Pancreas (tissue), 10 donors: ENCODE data around the gene RNU2-63P. TPM values are rescaled to one million over a fixed set of nuclear protein-coding genes. Genes with fewer than 3 reads are reported as not detected.
"Not testable (repeated sequence)": the region's sequence is repeated elsewhere in the genome, so short reads cannot be mapped to it uniquely, and the experiment has no call there.

Experiments
- ATAC-seq, 4 donors: fragments of 200-7000 bp; cut with Tn5 transposase; one replicate each; pipeline versions ENCODE4 v1.8.0 to v1.9.1; 2020; ENCODE audit warnings: mild to moderate bottlenecking in 4 of 4, moderate library complexity in 4 of 4
- DNase-seq, 6 donors: peaks; one replicate each; pipeline ENCODE4 v3.0.0-alpha.2; 2020
- FAIRE-seq: peaks from 2 replicates; lab custom pipeline; 2012; peaks lifted over from hg19 to GRCh38; lab: Jason Lieb, UNC
- H3K27ac ChIP-seq, 4 donors: fragments of 200-600 bp; sonication (generic); 1 replicate in 3 of 4; 2 replicates in 1 of 4; pipeline versions ENCODE4 v1.5.0 to v1.8.0; 2020
- H3K27me3 ChIP-seq, 4 donors: fragments of 200-600 bp; one replicate each; pipeline ENCODE4 v1.8.0; 2021
- H3K36me3 ChIP-seq, 3 donors: fragments of 200-600 bp; sonication (generic) in 1 of 3; one replicate each; pipeline versions ENCODE4 v1.5.0 to v1.8.0; 2020 to 2021
- H3K4me1 ChIP-seq, 3 donors: fragments of 200-600 bp; one replicate each; pipeline ENCODE4 v1.8.0; 2021
- H3K4me3 ChIP-seq, 4 donors: fragments of 200-600 bp; sonication (generic) in 2 of 4; one replicate each; pipeline versions ENCODE4 v1.5.0 to v1.8.0; 2020 to 2021
- H3K9me3 ChIP-seq, 4 donors: fragments of 200-600 bp; one replicate each; pipeline ENCODE4 v1.8.0; 2021
- CTCF ChIP-seq, 4 donors: fragments of 200-600 bp; sonication (generic) in 3 of 4; IDR thresholded peaks; one replicate each; pipeline versions ENCODE4 v1.5.0 to v1.8.0; 2021; ENCODE audit warnings: antibody characterized with exemption in 4 of 4
- WGBS, 2 donors: extraction: QIAGEN DNeasy Blood & Tissue Kit; methylation state at CpG; one replicate each; pipeline ENCODE4 v1.1.7; 2013; 5-methylcytosine and 5-hydroxymethylcytosine counted together
- intact Hi-C, 3 donors: fragments of 100-400 bp; cut with DNase I; formaldehyde crosslinking; loops; one replicate each; pipeline versions ENCODE4 v1.11.1 to v1.14.2; 2022
- polyA plus RNA-seq, 2 donors: library from polyadenylated mRNA; stranded (reverse); fragments of 200-250 nt; gene quantifications; one replicate each; pipeline ENCODE4 v1.2.3, GENCODE V29; 2013
- total RNA-seq, 6 donors: library from RNA; stranded (reverse); fragmentation: NEBNext Ultra II Directional in 4 of 6; extraction: Animal tissue kit (Norgen Biotek cat#: 25700) in 4 of 6; gene quantifications; one replicate each; pipeline versions ENCODE4 v1.2.1 to v1.2.4, GENCODE V29; 2021 to 2023
- donor health status: healthy with polysubstance abuse.
- donor health status: DM: no; HTN: no; CAD: no; lungs with moderate emphysema.
- donor health status: DM: no; HTN: no; CAD: no.
- donor health status: control.
- donor health status: control.
- donor health status: Bipolar disorder and iron deficiency.
- donor health status: DM: yes; HTN: yes; CAD: no.
- donor health status: DM: no; HTN: no; CAD: no.
- donor health status: DM: no; HTN: no; CAD: no.
- donor health status: DM: yes; HTN: yes; CAD: no.

Gene RNU2-63P
- total and polyA plus RNA-seq, 8 donors = 1.9 TPM; not detected in 7

DNA sequence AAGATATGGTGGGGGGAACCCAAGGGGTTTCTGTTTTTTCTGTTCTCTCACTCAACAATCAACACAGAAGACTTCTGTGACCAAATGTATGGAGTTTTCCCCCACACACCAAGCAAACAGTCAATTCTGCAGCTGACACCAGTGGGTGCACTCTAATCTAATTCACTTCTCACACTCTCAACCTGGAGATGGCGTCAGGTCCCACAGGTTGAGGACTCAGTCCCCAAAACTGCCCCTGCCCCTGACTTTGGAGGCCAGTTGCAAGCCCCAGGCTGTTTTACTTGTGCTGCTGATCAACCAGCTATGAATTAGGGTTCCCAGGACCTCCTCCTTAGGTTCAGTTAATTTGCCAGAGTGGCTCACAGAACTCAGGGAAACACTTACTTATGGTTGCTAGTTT is 6.2 kb downstream of the RNU2-63P start:
- no peaks in the 10 kb centered on the region for H3K4me1 ChIP-seq
- no peak overlapping the region for H3K27ac ChIP-seq
- ATAC-seq (no peak), FAIRE-seq (no peak), DNase-seq (no peak)
- H3K9me3 ChIP-seq = no peaks in the 10 kb centered on the region
- H3K4me3 ChIP-seq = no peak overlapping the region
- no peaks in the 10 kb centered on the region for H3K36me3 ChIP-seq
- no peak for TF ChIP-seq CTCF (IDR thresholded peaks at IDR 0.05)
- no peaks in the 10 kb centered on the region for H3K27me3 ChIP-seq
- 84 to 91% methylated on average over 1 of the region's 1 CpG for WGBS, 2 donors
- intact Hi-C loops = no loop called here

DNA sequence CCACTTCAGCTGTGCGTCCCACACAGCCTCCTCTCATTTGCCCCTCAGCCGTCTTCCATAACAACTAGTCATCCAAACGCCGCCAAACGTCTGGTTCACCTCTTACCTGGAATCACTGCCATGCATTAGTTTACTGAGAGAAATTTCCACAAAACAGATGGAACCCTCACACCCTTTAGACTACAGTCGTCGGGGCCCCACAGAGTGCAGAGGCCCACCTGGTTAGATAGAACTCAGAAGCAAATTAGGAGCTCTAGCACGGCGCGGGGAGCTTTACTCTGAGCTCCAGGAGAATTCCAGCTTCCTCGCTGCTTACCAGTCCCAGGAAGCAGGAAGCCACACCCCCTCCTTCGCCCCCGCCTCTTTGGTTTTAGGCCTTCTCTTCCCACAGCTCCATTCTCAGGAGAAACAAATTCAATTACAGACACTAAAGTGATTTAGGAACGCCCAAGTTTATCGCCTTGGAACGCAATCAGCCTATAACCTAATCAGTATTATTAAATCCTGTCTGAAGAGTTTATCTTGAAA is 9.4 kb downstream of the RNU2-63P start:
- no peak overlapping the region for H3K4me3 ChIP-seq

GRCh38 chr2:88005776-88006175 is 10.6 kb downstream of the RNU2-63P start:
- no peaks in the 10 kb centered on the region for H3K9me3 ChIP-seq
- DNase-seq (no peak), ATAC-seq (no peak), FAIRE-seq (no peak)
- H3K4me3 ChIP-seq = no peak overlapping the region
- no peak for TF ChIP-seq CTCF (IDR thresholded peaks at IDR 0.05)
- no peaks in the 10 kb centered on the region for H3K27me3 ChIP-seq
- H3K4me1 ChIP-seq = no peaks in the 10 kb centered on the region
- H3K27ac ChIP-seq = no peak overlapping the region
- 80% methylated on average over 6 of the region's 6 CpGs for WGBS, 2 donors
- intact Hi-C loops = no loop called here
- no peaks in the 10 kb centered on the region for H3K36me3 ChIP-seq

More for the DNA sequence above, 9.4 kb downstream of the RNU2-63P start:
- no peak for DNase-seq
- Histone ChIP-seq H3K27ac (no peak overlapping the region), H3K9me3 (no peaks in the 10 kb centered on the region), H3K27me3 (no peaks in the 10 kb centered on the region), H3K36me3 (no peaks in the 10 kb centered on the region), H3K4me1 (no peaks in the 10 kb centered on the region)
- 91 to 92% methylated on average over 16 of the region's 16 CpGs for WGBS, 2 donors
- FAIRE-seq = no peak
- intact Hi-C loops = no loop called here
- no peak for TF ChIP-seq CTCF (IDR thresholded peaks at IDR 0.05)
- ATAC-seq = no peak

DNA sequence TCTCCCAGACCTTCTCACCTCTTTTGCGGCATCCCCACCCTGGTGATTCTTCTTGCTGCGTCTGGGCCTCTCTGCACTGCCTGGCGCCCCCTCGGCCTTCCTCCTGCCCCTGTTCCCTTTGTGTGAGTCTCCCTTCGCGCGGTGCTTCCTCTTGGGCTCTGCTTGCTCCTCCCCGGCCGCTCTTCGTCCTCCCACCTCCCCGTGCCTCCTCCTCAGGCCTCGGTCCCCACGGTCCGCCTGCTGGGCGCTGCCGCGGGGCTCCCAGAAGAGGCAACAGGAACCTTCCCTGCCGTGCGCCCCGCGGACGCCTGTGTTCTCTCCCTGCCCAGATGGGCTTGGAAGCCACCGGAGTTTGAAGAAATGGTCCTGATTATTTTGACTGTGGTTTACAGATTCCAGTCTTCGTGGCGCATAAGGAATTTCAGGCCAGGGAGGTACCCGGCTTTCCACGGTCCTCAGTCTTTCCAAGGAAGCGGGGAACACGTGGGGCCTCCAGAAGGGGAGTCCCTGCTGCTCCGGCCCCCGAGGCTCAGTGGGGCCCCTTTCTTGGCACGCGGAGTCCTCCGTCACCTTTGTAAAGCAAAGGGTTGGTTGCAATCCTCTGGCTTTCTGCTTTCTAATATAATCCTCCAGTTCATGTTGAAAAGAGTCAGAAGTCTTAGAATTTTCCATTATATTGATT is 13.1 kb downstream of the RNU2-63P start:
- intact Hi-C loops = no loop called here
- H3K4me1 ChIP-seq = no peaks in the 10 kb centered on the region
- no peaks in the 10 kb centered on the region for H3K36me3 ChIP-seq
- 62 to 70% methylated on average over 34 of the region's 34 CpGs for WGBS, 2 donors
- H3K9me3 ChIP-seq = no peaks in the 10 kb centered on the region
- FAIRE-seq (no peak), DNase-seq (no peak), ATAC-seq (no peak)
- H3K4me3 ChIP-seq = no peak overlapping the region
- no peaks in the 10 kb centered on the region for H3K27me3 ChIP-seq
- TF ChIP-seq CTCF (IDR thresholded peaks at IDR 0.05) = no peak
- H3K27ac ChIP-seq = no peak overlapping the region

DNA sequence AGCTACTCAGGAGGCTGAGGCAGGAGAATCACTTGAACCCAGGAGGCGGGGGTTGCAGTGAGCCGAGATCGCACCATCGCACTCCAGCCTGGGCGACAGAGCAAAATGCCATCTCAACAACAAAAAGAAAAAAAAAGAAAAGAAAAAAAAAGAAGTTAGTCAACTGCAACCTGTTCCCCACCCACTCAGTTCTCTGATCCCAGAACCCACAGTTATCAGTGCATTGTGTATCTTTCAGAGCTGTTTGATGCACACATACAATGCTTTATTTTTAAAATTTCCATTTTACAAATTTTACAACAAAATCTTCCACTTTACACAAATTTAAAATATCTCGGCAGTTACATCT is 14.0 kb downstream of the RNU2-63P start:
- TF ChIP-seq CTCF (IDR thresholded peaks at IDR 0.05) = no peak
- FAIRE-seq = no peak
- Histone ChIP-seq H3K9me3 (no peaks in the 10 kb centered on the region), H3K27ac (no peak overlapping the region), H3K4me1 (no peaks in the 10 kb centered on the region), H3K4me3 (no peak overlapping the region), H3K36me3 (no peaks in the 10 kb centered on the region), H3K27me3 (no peaks in the 10 kb centered on the region)
- ATAC-seq = no peak
- intact Hi-C loops = no loop called here
- 86 to 92% methylated on average over 6 of the region's 6 CpGs for WGBS, 2 donors
- no peak for DNase-seq

- intact Hi-C loops, H3K27me3 ChIP-seq, FAIRE-seq, H3K27ac ChIP-seq, DNase-seq, H3K9me3 ChIP-seq, H3K4me1 ChIP-seq, H3K4me3 ChIP-seq, H3K36me3 ChIP-seq, ATAC-seq: not testable (repeated sequence)
- 55 to 56% methylated on average over 3 of the region's 3 CpGs for WGBS, 2 donors
These were observed 15.9 kb downstream of the RNU2-63P start for GRCh38 chr2:88000474-88000873.
